Loucy (cell line): Measurements from ENCODE around the gene HS3ST4.

Experiments used
- H2AFZ ChIP-seq: fragments of 200-600 bp; sonication (generic); 2 replicates; pipeline ENCODE4 v1.6.0; 2016; ENCODE audit warnings: antibody characterized with exemption, mild to moderate bottlenecking, low read length, moderate library complexity
- H3F3A ChIP-seq: fragments of 200-600 bp; 2 replicates; pipeline ENCODE4 v1.6.0; 2016; ENCODE audit warnings: antibody characterized with exemption, low read depth, mild to moderate bottlenecking
- H3K27me3 ChIP-seq: fragments of 200-600 bp; sonication (generic); 2 replicates; pipeline ENCODE4 v1.6.1; 2014; ENCODE audit warnings: low read length, mild to moderate bottlenecking; ENCODE audit not compliant: insufficient read depth, poor library complexity, severe bottlenecking
- H3K36me3 ChIP-seq: fragments of 200-600 bp; sonication (generic); 2 replicates; pipeline ENCODE4 v1.6.1; 2016; ENCODE audit warnings: low read length; ENCODE audit not compliant: insufficient read depth
- H3K4me1 ChIP-seq: fragments of 200-600 bp; sonication (generic); 2 replicates; pipeline ENCODE4 v1.5.1; 2014; ENCODE audit warnings: low read length, mild to moderate bottlenecking; ENCODE audit not compliant: insufficient read depth, poor library complexity, severe bottlenecking
- H3K4me2 ChIP-seq: fragments of 200-600 bp; sonication (generic); 2 replicates; pipeline ENCODE4 v1.6.0; 2014; ENCODE audit warnings: antibody characterized with exemption, low read length, low read depth, mild to moderate bottlenecking; ENCODE audit not compliant: poor library complexity, severe bottlenecking
- H3K4me3 ChIP-seq: fragments of 200-600 bp; sonication (generic); 2 replicates; pipeline ENCODE4 v1.5.1; 2014; ENCODE audit warnings: low read length, mild to moderate bottlenecking, mixed read lengths; ENCODE audit not compliant: poor library complexity, severe bottlenecking
- H3K79me2 ChIP-seq: fragments of 200-600 bp; sonication (generic); 2 replicates; pipeline ENCODE4 v1.6.1; 2014; ENCODE audit warnings: low read length; ENCODE audit not compliant: insufficient read depth
- H3K9ac ChIP-seq: fragments of 200-600 bp; sonication (generic); 2 replicates; pipeline ENCODE4 v1.6.0; 2014; ENCODE audit warnings: mild to moderate bottlenecking, low read depth, low read length, moderate library complexity; ENCODE audit not compliant: poor library complexity, severe bottlenecking
- H3K9me2 ChIP-seq: fragments of 200-600 bp; sonication (generic); replicated peaks from 2 replicates; pipeline ENCODE4 v1.6.1; 2016; ENCODE audit warnings: low read depth, low read length, mixed read lengths
- H3K9me3 ChIP-seq: fragments of 200-600 bp; sonication (generic); 2 replicates; pipeline ENCODE4 v1.6.1; 2014; ENCODE audit warnings: mild to moderate bottlenecking, antibody characterized with exemption, low read length, low read depth; ENCODE audit not compliant: insufficient read depth
- H4K20me1 ChIP-seq: fragments of 200-600 bp; sonication (generic); 2 replicates; pipeline ENCODE4 v1.6.0; 2014; ENCODE audit warnings: antibody characterized with exemption, low read length, mild to moderate bottlenecking; ENCODE audit not compliant: insufficient read depth, poor library complexity, severe bottlenecking
- CTCF ChIP-seq: fragments of 200-600 bp; sonication (generic); conservative IDR thresholded peaks from 2 replicates; pipeline ENCODE4 v1.5.1; 2014; ENCODE audit warnings: mild to moderate bottlenecking, antibody characterized with exemption, low read length
- EZH2phosphoT487 ChIP-seq: fragments of 200-600 bp; IDR thresholded peaks from 2 replicates; pipeline ENCODE4 v1.6.1; 2018; ENCODE audit warnings: antibody characterized with exemption, mild to moderate bottlenecking, moderate library complexity, borderline replicate concordance

The HS3ST4 gene

DNA sequence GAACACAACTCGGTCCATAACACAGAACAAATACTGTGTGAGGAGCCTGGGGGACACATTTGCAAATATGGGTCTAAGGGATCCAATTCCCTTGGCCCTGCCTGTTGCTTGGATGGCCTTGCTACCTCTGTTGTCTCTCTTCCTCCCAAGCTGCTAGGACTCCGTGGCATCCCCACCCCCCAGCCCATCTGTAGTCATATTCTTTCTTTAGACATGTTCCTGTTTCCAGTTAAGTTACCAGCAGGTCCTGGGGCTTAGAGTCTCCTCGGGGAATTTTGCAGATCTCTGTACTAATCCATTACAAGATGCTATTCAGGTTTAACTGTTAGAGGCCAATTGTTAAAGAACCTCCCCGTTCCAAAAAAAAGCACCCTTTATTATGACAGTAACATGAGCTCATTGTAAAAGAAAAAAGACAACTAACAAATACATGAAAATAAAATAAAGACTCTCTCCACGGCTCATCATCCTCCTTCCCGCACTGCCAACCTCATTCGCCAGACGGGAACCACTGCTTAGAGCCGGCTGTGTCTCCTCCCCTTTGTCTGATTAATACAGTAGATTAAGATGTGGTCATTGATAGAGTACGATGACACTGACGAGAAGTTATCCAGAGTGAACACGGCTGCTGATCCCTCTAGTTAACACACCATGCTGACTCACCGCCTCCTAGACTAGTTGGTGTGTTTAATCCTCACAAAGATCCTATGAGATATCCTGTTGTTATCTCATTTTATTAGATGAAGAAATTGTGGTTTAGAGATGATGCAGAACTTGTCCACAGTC lies 22.2 kb downstream of the HS3ST4 start:
- H3K79me2 ChIP-seq = no peaks in the 10 kb centered on the region
- no peak overlapping the region for H2AFZ ChIP-seq
- no peaks in the 10 kb centered on the region for H3K36me3 ChIP-seq
- H3F3A ChIP-seq = no peaks in the 10 kb centered on the region
- no peak overlapping the region for H3K4me3 ChIP-seq
- H3K9me3 ChIP-seq = no peaks in the 10 kb centered on the region
- no peaks in the 10 kb centered on the region for H3K27me3 ChIP-seq
- H3K9ac ChIP-seq = no peak overlapping the region
- TF ChIP-seq EZH2phosphoT487 (no peak), CTCF (no peak)
- H3K9me2 ChIP-seq = no peaks in the 10 kb centered on the region
- H3K4me2 ChIP-seq = no peak overlapping the region
- no peaks in the 10 kb centered on the region for H4K20me1 ChIP-seq
- H3K4me1 ChIP-seq = no peaks in the 10 kb centered on the region

- H3K79me2 ChIP-seq = no peaks in the 10 kb centered on the region
- TF ChIP-seq CTCF (no peak), EZH2phosphoT487 (no peak)
- H3K27me3 ChIP-seq = no peaks in the 10 kb centered on the region
- H3K4me2 ChIP-seq = no peak overlapping the region
- no peak overlapping the region for H2AFZ ChIP-seq
- no peaks in the 10 kb centered on the region for H3F3A ChIP-seq
- H3K9me3 ChIP-seq = no peaks in the 10 kb centered on the region
- H3K36me3 ChIP-seq = no peaks in the 10 kb centered on the region
- H3K4me1 ChIP-seq = no peaks in the 10 kb centered on the region
- H3K4me3 ChIP-seq = no peak overlapping the region
- no peaks in the 10 kb centered on the region for H4K20me1 ChIP-seq
- H3K9ac ChIP-seq = no peak overlapping the region
- H3K9me2 ChIP-seq = no peaks in the 10 kb centered on the region
These were observed 24.4 kb downstream of the HS3ST4 start for GRCh38 chr16:25716186-25716585.

DNA sequence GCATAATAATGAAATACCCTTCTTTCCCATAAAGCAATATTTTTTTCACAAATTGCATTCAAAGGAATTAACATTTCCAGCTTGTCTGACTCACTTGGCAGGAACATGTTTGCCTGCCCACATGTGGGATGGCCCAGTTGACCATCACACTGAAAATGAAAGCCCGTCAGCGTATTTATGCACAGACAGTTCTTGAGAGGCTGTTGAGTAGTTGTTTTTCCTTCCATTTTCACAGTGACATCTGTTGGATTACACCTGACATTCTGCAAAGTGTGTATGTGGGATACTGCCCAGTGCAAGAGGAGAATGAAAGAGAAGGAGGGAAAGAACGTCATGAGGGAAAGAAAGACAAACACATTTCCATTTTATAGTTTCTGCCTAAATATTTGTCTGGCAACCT lies 29.7 kb downstream of the HS3ST4 start:
- H2AFZ ChIP-seq = no peak overlapping the region
- no peaks in the 10 kb centered on the region for H3K27me3 ChIP-seq
- no peaks in the 10 kb centered on the region for H3K9me2 ChIP-seq
- H3K4me1 ChIP-seq = no peaks in the 10 kb centered on the region
- no peaks in the 10 kb centered on the region for H3K36me3 ChIP-seq
- TF ChIP-seq EZH2phosphoT487 (no peak), CTCF (no peak)
- H3K4me3 ChIP-seq = no peak overlapping the region
- no peaks in the 10 kb centered on the region for H4K20me1 ChIP-seq
- no peak overlapping the region for H3K4me2 ChIP-seq
- H3K9ac ChIP-seq = no peak overlapping the region
- no peaks in the 10 kb centered on the region for H3K9me3 ChIP-seq
- no peaks in the 10 kb centered on the region for H3F3A ChIP-seq
- H3K79me2 ChIP-seq = no peaks in the 10 kb centered on the region
